Retinal pigment epithelial cell (primary cell): Measurements from ENCODE around the gene TAOK2.

Experiments
- DNase-seq: peaks from one replicate; pipeline ENCODE4 v3.0.0-alpha.2; 2010; ENCODE audit warnings: low read depth
- H3K4me3 ChIP-seq: 2 replicates; pipeline ENCODE4 v1.5.1; 2011; ENCODE audit warnings: mild to moderate bottlenecking, low read length, control low read depth, moderate library complexity
- TF ChIP-seq, protein P1 (sequence below): conservative IDR thresholded peaks from 2 replicates; pipeline ENCODE4 v1.5.1; 2011; ENCODE audit warnings: low read depth, low read length, control low read depth, inconsistent platforms

The TAOK2 gene

GRCh38 chr16:30006095-30006473 lies 32.4 kb downstream of the TAOK2 start:
- no peak overlapping the region for H3K4me3 ChIP-seq
- TF ChIP-seq, protein P1, sequence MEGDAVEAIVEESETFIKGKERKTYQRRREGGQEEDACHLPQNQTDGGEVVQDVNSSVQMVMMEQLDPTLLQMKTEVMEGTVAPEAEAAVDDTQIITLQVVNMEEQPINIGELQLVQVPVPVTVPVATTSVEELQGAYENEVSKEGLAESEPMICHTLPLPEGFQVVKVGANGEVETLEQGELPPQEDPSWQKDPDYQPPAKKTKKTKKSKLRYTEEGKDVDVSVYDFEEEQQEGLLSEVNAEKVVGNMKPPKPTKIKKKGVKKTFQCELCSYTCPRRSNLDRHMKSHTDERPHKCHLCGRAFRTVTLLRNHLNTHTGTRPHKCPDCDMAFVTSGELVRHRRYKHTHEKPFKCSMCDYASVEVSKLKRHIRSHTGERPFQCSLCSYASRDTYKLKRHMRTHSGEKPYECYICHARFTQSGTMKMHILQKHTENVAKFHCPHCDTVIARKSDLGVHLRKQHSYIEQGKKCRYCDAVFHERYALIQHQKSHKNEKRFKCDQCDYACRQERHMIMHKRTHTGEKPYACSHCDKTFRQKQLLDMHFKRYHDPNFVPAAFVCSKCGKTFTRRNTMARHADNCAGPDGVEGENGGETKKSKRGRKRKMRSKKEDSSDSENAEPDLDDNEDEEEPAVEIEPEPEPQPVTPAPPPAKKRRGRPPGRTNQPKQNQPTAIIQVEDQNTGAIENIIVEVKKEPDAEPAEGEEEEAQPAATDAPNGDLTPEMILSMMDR = no peak
- no peak for DNase-seq

GRCh38 chr16:30006659-30007377 lies 33.1 kb downstream of the TAOK2 start:
- H3K4me3 ChIP-seq = no peak overlapping the region
- no peak for DNase-seq
- TF ChIP-seq, protein P1 = no peak

GRCh38 chr16:30007378-30007895 lies 33.8 kb downstream of the TAOK2 start:
- no peak for DNase-seq
- H3K4me3 ChIP-seq = no peak overlapping the region
- TF ChIP-seq, protein P1 = no peak

- H3K4me3 ChIP-seq = no peak overlapping the region
- TF ChIP-seq, protein P1 = no peak
- DNase-seq = no peak
Measured at GRCh38 chr16:30009085-30009862, 35.6 kb downstream of the TAOK2 start.

DNA sequence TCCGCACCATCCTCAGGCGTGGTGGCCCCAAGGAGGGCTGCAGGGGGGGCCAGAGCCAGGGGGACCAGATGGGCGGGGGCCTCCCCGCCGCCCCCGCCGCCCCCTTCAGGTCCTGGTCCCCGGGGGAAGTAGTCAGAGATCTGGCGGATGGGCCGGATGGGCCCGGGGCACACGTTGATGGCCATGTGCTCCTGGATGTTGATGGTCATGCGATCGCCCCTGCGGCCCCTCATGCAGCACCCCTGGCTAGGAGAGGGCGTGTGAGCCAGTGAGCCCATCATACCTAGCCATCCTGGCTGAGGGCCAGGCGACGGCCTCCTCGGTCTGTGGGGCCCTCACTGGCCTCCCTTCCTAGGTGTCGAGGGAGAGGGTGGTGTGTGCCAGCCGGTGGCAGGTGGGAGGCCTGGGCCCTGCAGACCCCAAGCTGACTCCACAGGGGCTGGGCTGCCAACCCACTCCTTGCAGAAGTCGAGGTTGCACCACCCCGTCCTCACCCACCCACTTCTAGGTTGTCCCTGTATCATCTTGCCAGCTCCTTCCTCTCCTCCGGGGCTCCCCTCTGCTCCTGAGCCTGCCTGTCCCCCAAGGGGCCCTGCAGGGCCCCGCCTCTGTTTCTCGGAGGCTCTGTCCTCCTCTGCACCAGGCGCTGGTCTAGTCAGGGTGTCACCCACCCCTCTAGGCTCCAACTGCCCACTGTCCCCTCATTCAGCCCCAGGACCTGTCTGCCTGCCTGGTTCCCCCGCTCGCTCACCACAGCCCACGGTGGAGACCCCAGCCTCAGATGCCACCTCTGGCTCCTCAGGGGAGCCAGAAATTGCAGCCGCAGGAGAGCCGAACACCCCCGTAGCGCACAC lies 36.5 kb downstream of the TAOK2 start:
- DNase-seq = no peak
- peak overlapping the region; percentile 10 for H3K4me3 ChIP-seq
- TF ChIP-seq, protein P1 = no peak

DNA sequence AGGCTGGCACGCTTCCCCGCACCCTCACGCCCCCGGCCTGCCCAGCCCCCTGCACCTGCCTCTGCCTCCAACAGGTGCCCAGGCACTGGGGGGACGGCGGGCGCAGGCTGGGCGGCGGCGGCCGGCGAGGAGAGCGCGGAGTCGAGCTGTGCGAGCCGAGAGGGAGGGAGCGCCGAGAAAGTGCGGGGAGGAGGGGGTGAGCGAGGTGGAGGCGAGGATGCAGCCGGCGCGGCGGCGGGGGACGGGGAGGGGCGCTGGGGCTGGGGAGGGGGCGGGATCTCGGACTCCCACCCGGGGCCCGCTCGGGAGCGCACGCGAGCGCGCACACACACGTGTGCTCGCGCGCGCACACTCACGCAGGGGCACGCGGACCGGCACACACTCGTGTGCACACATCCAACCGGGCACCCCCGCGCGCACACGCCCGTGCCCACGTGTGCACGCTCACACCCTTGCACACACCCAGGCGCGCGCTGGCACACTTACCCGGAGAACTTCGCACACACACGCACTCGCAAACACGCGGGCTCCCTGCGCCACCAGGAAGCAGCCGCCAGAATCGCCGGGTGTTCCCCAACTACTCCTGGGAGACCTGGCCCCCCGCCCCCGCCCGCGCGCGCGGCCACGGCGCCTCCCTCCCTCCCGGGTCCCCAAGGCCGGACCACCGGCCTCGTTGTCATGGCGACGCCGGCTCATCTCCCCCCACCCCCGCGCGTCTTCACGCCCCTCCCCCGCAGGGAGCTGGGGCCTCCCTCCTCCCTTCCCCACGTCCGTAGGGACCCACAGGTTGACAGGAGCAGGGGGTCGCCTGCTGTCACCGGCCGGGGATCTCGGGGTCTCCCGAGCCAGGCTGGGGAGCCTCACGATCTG lies 37.4 kb downstream of the TAOK2 start, which contains the start of gene DOC2A:
Gene DOC2A, minus strand, starts transcription at position 184 of the 870 bp plus-strand sequence. CDS start 805 bp downstream, outside the sequence.
- peak within 1 kb of the TSS; percentile 38 for H3K4me3 ChIP-seq
- no peak for DNase-seq
- TF ChIP-seq, protein P1 = no peak
